ENCODE data around the gene ARL16. TPM values are rescaled to one million over a fixed set of nuclear protein-coding genes. Genes with fewer than 3 reads are reported as not detected.

ARL16 gene
- total RNA-seq, 1 donor from 2014 or later: 29.5 TPM

- Mint-ChIP-seq H3K27me3 (ENCODE audit: low read depth) (no peaks in the 10 kb centered on the region), H3K4me3 (ENCODE audit: unreplicated experiment) (peak overlapping the region; percentile 95), H3K4me1 (ENCODE audit: low read depth) (peaks cover 28% of the 10 kb centered on the region), H3K36me3 (ENCODE audit: low read depth) (peaks cover 22% of the 10 kb centered on the region), H3K9me3 (ENCODE audit: low read depth) (no peaks in the 10 kb centered on the region), H3K27ac (ENCODE audit: unreplicated experiment) (peak overlapping the region; percentile 95)
- TF ChIP-seq CTCF (IDR thresholded peaks at IDR 0.05): peak; percentile 18
- no peak for DNase-seq (ENCODE audit: low spot score)
Measured at GRCh38 chr17:81701288-81702071, 17.9 kb upstream of the ARL16 start.

- no peak for TF ChIP-seq CTCF (IDR thresholded peaks at IDR 0.05)
- H3K9me3 Mint-ChIP-seq (ENCODE audit: low read depth): no peaks in the 10 kb centered on the region
- H3K27me3 Mint-ChIP-seq (ENCODE audit: low read depth): no peaks in the 10 kb centered on the region
- no peak overlapping the region for H3K4me3 Mint-ChIP-seq (ENCODE audit: unreplicated experiment)
- H3K36me3 Mint-ChIP-seq (ENCODE audit: low read depth): peaks cover 18% of the 10 kb centered on the region
- peak overlapping the region; percentile 95 for H3K27ac Mint-ChIP-seq (ENCODE audit: unreplicated experiment)
- H3K4me1 Mint-ChIP-seq (ENCODE audit: low read depth): peaks cover 28% of the 10 kb centered on the region
- DNase-seq (ENCODE audit: low spot score): no peak
Measured at GRCh38 chr17:81700353-81701287, 17.0 kb upstream of the ARL16 start.

- no peak for DNase-seq (ENCODE audit: low spot score)
- H3K27me3 Mint-ChIP-seq (ENCODE audit: low read depth): no peaks in the 10 kb centered on the region
- H3K9me3 Mint-ChIP-seq (ENCODE audit: low read depth): no peaks in the 10 kb centered on the region
- H3K36me3 Mint-ChIP-seq (ENCODE audit: low read depth): peaks cover 16% of the 10 kb centered on the region
- no peak overlapping the region for H3K27ac Mint-ChIP-seq (ENCODE audit: unreplicated experiment)
- H3K4me1 Mint-ChIP-seq (ENCODE audit: low read depth): peaks cover 17% of the 10 kb centered on the region
- no peak overlapping the region for H3K4me3 Mint-ChIP-seq (ENCODE audit: unreplicated experiment)
- TF ChIP-seq CTCF (IDR thresholded peaks at IDR 0.05): no peak
Measured at GRCh38 chr17:81697261-81698044, 13.9 kb upstream of the ARL16 start.

- Mint-ChIP-seq H3K4me1 (ENCODE audit: low read depth) (peaks cover 7% of the 10 kb centered on the region), H3K36me3 (ENCODE audit: low read depth) (peaks cover 24% of the 10 kb centered on the region), H3K9me3 (ENCODE audit: low read depth) (no peaks in the 10 kb centered on the region), H3K27me3 (ENCODE audit: low read depth) (no peaks in the 10 kb centered on the region), H3K27ac (ENCODE audit: unreplicated experiment) (no peak overlapping the region), H3K4me3 (ENCODE audit: unreplicated experiment) (no peak overlapping the region)
- no peak for TF ChIP-seq CTCF (IDR thresholded peaks at IDR 0.05)
- no peak for DNase-seq (ENCODE audit: low spot score)
Measured at GRCh38 chr17:81696218-81696941, 12.8 kb upstream of the ARL16 start.
